Caco-2 (cell line): ENCODE results near the gene NRXN3. TPM values are rescaled to one million over a fixed set of nuclear protein-coding genes. Genes with fewer than 3 reads are reported as not detected.

ENCODE experiments used
- BruUV-seq: library from RNA; stranded (reverse); fragments of 400-500 nt; replicated peaks from 2 replicates; lab custom pipeline; 2021; lab: Mats Ljungman, UMichigan
- CTCF ChIA-PET: fragments of 300-600 bp; sonication (Branson Sonifier 250); formaldehyde crosslinking; loops from one replicate; lab custom pipeline; 2022; ENCODE audit warnings: antibody characterized with exemption; lab: Charles Lee
- POLR2A ChIA-PET: fragments of 300-600 bp; sonication (Branson Sonifier 250); formaldehyde crosslinking; loops from one replicate; lab custom pipeline; 2022; ENCODE audit warnings: antibody characterized with exemption; lab: Charles Lee
- DNase-seq, 2 experiments: peaks; one replicate each; pipeline versions ENCODE4 v3.0.0 to v3.0.0-alpha.2; 2020 to 2022
- H3K27me3 ChIP-seq: replicated peaks from 2 replicates; pipeline ENCODE4 v1.6.0; 2011; ENCODE audit warnings: low read length; ENCODE audit not compliant: control insufficient read depth, insufficient read depth
- H3K36me3 ChIP-seq: 2 replicates; pipeline ENCODE4 v1.5.1; 2011; ENCODE audit warnings: low read length; ENCODE audit not compliant: control insufficient read depth, insufficient read depth
- H3K4me1 ChIP-seq: fragments of 250-450 bp; sonication (Bioruptor Pico); 2 replicates; pipeline ENCODE4 v1.5.1; 2020; ENCODE audit warnings: mild to moderate bottlenecking
- H3K4me3 ChIP-seq: 2 replicates; pipeline ENCODE4 v1.5.1; 2011; ENCODE audit warnings: low read depth, mild to moderate bottlenecking, control low read depth, low read length
- H3K9me3 ChIP-seq: fragments of 250-450 bp; sonication (Bioruptor Pico); 2 replicates; pipeline ENCODE4 v1.5.1; 2020; ENCODE audit warnings: mild to moderate bottlenecking, moderate library complexity
- H3K27ac Mint-ChIP-seq: one replicate; pipeline ENCODE4 v1.8.0; 2022; ENCODE audit warnings: mixed read lengths; ENCODE audit not compliant: unreplicated experiment
- H3K27me3 Mint-ChIP-seq: one replicate; pipeline ENCODE4 v1.8.0; 2022; ENCODE audit warnings: mixed read lengths; ENCODE audit not compliant: insufficient read depth, unreplicated experiment
- H3K36me3 Mint-ChIP-seq: one replicate; pipeline ENCODE4 v1.8.0; 2022; ENCODE audit warnings: mild to moderate bottlenecking, mixed read lengths; ENCODE audit not compliant: insufficient read depth, unreplicated experiment
- H3K4me1 Mint-ChIP-seq: one replicate; pipeline ENCODE4 v1.8.0; 2022; ENCODE audit warnings: low read depth, mixed read lengths; ENCODE audit not compliant: unreplicated experiment
- H3K4me3 Mint-ChIP-seq: one replicate; pipeline ENCODE4 v1.8.0; 2022; ENCODE audit warnings: mild to moderate bottlenecking, moderate library complexity, mixed read lengths; ENCODE audit not compliant: unreplicated experiment
- H3K9me3 Mint-ChIP-seq: one replicate; pipeline ENCODE4 v1.8.0; 2022; ENCODE audit warnings: mixed read lengths; ENCODE audit not compliant: unreplicated experiment
- intact Hi-C: fragments of 100-400 bp; cut with micrococcal nuclease; formaldehyde crosslinking; loops from one replicate; pipeline ENCODE4 v1.10.0; 2022; ENCODE audit not compliant: unreplicated experiment
- total RNA-seq: library from RNA; stranded (reverse); gene quantifications from 2 replicates; pipeline ENCODE4 v1.2.3, GENCODE V29; 2022
- TF ChIP-seq, protein P1 (sequence below), 2 experiments: fragments of 200-600 bp in 1 of 2; IDR thresholded peaks; 1 replicate in 1 of 2; 2 replicates in 1 of 2; pipeline versions ENCODE4 v1.5.1 to v1.8.0; 2011 to 2022; ENCODE audit warnings: antibody characterized with exemption in 1 of 2, control low read depth in 1 of 2, inconsistent platforms in 1 of 2, low read depth in 1 of 2, low read length in 1 of 2, mild to moderate bottlenecking in 1 of 2, moderate library complexity in 1 of 2; ENCODE audit not compliant: insufficient read depth in 1 of 2, severe bottlenecking in 1 of 2, unreplicated experiment in 1 of 2

NRXN3 gene
- total RNA-seq, 1 experiment from 2014 or later, result 12.4 TPM

DNA sequence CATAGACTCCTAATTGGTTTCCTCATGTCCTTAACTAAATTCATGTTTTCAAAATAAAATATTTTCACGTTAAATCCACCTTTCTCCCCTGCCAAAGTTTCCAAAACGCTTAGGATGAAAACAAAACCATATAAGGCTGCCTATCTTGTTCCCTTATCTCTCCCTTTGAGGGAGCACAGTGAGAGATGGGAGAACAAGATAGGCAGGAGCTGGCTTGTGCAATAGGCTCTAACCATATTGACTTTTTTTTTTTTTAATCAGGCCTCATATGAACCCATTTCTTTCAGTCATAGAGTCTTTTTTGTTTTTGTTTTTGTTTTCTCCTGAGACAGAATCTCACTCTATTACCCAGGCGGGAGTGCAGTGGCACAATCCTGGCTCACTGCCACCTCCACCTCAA is 184.9 kb downstream of the NRXN3 start:
- Histone ChIP-seq H3K4me1 (no peaks in the 10 kb centered on the region), H3K9me3 (no peaks in the 10 kb centered on the region), H3K4me3 (no peak overlapping the region), H3K27me3 (no peaks in the 10 kb centered on the region), H3K36me3 (no peaks in the 10 kb centered on the region)
- ChIA-PET CTCF (no interaction called here), POLR2A (no interaction called here)
- Mint-ChIP-seq H3K36me3 (no peaks in the 10 kb centered on the region), H3K27me3 (peaks cover 3% of the 10 kb centered on the region), H3K9me3 (no peaks in the 10 kb centered on the region), H3K4me1 (no peaks in the 10 kb centered on the region), H3K4me3 (no peak overlapping the region), H3K27ac (no peak overlapping the region)
- TF ChIP-seq, protein P1, sequence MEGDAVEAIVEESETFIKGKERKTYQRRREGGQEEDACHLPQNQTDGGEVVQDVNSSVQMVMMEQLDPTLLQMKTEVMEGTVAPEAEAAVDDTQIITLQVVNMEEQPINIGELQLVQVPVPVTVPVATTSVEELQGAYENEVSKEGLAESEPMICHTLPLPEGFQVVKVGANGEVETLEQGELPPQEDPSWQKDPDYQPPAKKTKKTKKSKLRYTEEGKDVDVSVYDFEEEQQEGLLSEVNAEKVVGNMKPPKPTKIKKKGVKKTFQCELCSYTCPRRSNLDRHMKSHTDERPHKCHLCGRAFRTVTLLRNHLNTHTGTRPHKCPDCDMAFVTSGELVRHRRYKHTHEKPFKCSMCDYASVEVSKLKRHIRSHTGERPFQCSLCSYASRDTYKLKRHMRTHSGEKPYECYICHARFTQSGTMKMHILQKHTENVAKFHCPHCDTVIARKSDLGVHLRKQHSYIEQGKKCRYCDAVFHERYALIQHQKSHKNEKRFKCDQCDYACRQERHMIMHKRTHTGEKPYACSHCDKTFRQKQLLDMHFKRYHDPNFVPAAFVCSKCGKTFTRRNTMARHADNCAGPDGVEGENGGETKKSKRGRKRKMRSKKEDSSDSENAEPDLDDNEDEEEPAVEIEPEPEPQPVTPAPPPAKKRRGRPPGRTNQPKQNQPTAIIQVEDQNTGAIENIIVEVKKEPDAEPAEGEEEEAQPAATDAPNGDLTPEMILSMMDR (IDR thresholded peaks at IDR 0.05; ENCODE audit: insufficient read depth in 1 of 2, low read depth in 1 of 2, low read length in 1 of 2, severe bottlenecking in 1 of 2, unreplicated experiment in 1 of 2), result no peak
- intact Hi-C loops, result no loop called here
- no peak for DNase-seq
- no TSS peak for BruUV-seq

DNA sequence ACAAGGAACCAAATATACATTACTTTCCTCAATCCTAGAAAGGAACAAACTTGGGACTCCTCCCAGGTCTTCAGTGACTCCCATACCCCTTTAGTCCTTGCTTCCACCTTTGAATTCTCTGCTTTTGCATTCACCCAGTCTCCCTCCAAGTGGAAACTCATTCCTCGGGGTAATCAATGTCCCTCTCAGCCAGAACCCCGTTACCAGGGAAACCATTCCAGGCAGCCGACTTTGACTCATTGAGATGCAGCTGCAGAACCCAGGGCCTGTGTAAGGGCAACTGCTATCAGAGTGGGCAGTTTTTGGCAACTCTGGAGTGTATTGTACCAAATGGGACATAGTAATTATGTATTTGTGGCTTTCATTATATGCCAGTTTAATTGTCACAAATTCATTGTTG is 186.2 kb downstream of the NRXN3 start:
- H3K4me3 ChIP-seq, result no peak overlapping the region
- Mint-ChIP-seq H3K9me3 (no peaks in the 10 kb centered on the region), H3K4me3 (no peak overlapping the region), H3K27ac (no peak overlapping the region), H3K4me1 (no peaks in the 10 kb centered on the region), H3K36me3 (no peaks in the 10 kb centered on the region), H3K27me3 (peaks cover 3% of the 10 kb centered on the region)
- POLR2A ChIA-PET, result no interaction called here
- CTCF ChIA-PET, result no interaction called here
- no peaks in the 10 kb centered on the region for H3K36me3 ChIP-seq
- no TSS peak for BruUV-seq
- no peaks in the 10 kb centered on the region for H3K4me1 ChIP-seq
- TF ChIP-seq, protein P1 (IDR thresholded peaks at IDR 0.05; ENCODE audit: insufficient read depth in 1 of 2, low read depth in 1 of 2, low read length in 1 of 2, severe bottlenecking in 1 of 2, unreplicated experiment in 1 of 2), result no peak
- no peaks in the 10 kb centered on the region for H3K9me3 ChIP-seq
- H3K27me3 ChIP-seq, result no peaks in the 10 kb centered on the region
- intact Hi-C loops, result no loop called here
- DNase-seq, result no peak

DNA sequence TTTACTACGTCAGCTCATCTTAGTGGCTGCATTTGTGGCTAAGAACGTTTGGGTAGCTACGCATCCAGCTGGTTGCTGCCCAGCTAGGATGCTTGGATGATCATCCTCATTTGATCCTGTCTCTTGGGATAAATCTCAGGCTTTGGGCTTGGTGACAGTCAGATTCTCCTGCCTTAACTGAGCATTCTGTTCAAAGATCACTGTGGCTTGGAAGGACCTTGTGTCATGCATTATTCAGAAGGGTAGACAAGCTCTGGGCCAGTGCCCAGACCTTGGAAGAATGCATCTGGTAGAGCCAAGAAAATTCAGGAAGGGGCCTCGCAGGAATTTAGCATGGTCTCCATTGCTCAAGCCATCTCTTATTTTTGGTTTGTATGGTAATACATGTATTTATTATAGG is 188.4 kb downstream of the NRXN3 start:
- H3K4me1 Mint-ChIP-seq, result no peaks in the 10 kb centered on the region
- H3K4me3 ChIP-seq, result no peak overlapping the region
- POLR2A ChIA-PET, result no interaction called here
- H3K27ac Mint-ChIP-seq, result no peak overlapping the region
- no peaks in the 10 kb centered on the region for H3K36me3 ChIP-seq
- H3K9me3 ChIP-seq, result no peaks in the 10 kb centered on the region
- H3K4me3 Mint-ChIP-seq, result no peak overlapping the region
- no peak for DNase-seq
- no peaks in the 10 kb centered on the region for H3K9me3 Mint-ChIP-seq
- TF ChIP-seq, protein P1 (IDR thresholded peaks at IDR 0.05; ENCODE audit: insufficient read depth in 1 of 2, low read depth in 1 of 2, low read length in 1 of 2, severe bottlenecking in 1 of 2, unreplicated experiment in 1 of 2), result no peak
- H3K27me3 Mint-ChIP-seq, result peaks cover 3% of the 10 kb centered on the region
- H3K4me1 ChIP-seq, result no peaks in the 10 kb centered on the region
- CTCF ChIA-PET, result no interaction called here
- intact Hi-C loops, result no loop called here
- H3K36me3 Mint-ChIP-seq, result no peaks in the 10 kb centered on the region
- no TSS peak for BruUV-seq
- no peaks in the 10 kb centered on the region for H3K27me3 ChIP-seq
